Raji (cell line): ENCODE results near the gene XG.

ENCODE experiments used
- POLR2A ChIP-seq: IDR thresholded peaks from 2 replicates; pipeline ENCODE4 v1.6.1; 2011; ENCODE audit warnings: low read depth, low read length, control low read depth; ENCODE audit not compliant: insufficient read depth

Gene XG

GRCh38 chrX:2767631-2768455 lies 16.0 kb downstream of the XG start:
- no peak for TF ChIP-seq POLR2A

GRCh38 chrX:2769615-2770014 lies 17.8 kb downstream of the XG start:
- no peak for TF ChIP-seq POLR2A

GRCh38 chrX:2774057-2774456 lies 22.2 kb downstream of the XG start:
- no peak for TF ChIP-seq POLR2A

- no peak for TF ChIP-seq POLR2A
Observed at GRCh38 chrX:2774776-2775175, 22.9 kb downstream of the XG start.

- TF ChIP-seq POLR2A = no peak
Observed at GRCh38 chrX:2781226-2781571, 29.4 kb downstream of the XG start.

GRCh38 chrX:2781698-2782097 lies 29.9 kb downstream of the XG start:
- no peak for TF ChIP-seq POLR2A

- TF ChIP-seq POLR2A = no peak
Observed at GRCh38 chrX:2782171-2782570, 30.3 kb downstream of the XG start.

- no peak for TF ChIP-seq POLR2A
Observed at GRCh38 chrX:2782778-2783177, 30.9 kb downstream of the XG start.

GRCh38 chrX:2784026-2784425 lies 32.2 kb downstream of the XG start:
- TF ChIP-seq POLR2A = no peak

GRCh38 chrX:2785538-2785937 lies 33.7 kb downstream of the XG start:
- TF ChIP-seq POLR2A = no peak

- TF ChIP-seq POLR2A = no peak
Observed at GRCh38 chrX:2788980-2789379, 37.1 kb downstream of the XG start.

GRCh38 chrX:2789569-2789968 lies 37.7 kb downstream of the XG start:
- no peak for TF ChIP-seq POLR2A

- TF ChIP-seq POLR2A = no peak
Observed at GRCh38 chrX:2793752-2794151, 41.9 kb downstream of the XG start.

- no peak for TF ChIP-seq POLR2A
Observed at GRCh38 chrX:2794336-2794735, 42.5 kb downstream of the XG start.

- TF ChIP-seq POLR2A = no peak
Observed at GRCh38 chrX:2799369-2799768, 47.5 kb downstream of the XG start.

- TF ChIP-seq POLR2A = no peak
Observed at GRCh38 chrX:2801223-2801622, 49.4 kb downstream of the XG start.

- TF ChIP-seq POLR2A = no peak
Observed at GRCh38 chrX:2811271-2811670, 59.4 kb downstream of the XG start.
